SU-DHL-6 (cell line): ENCODE results near the gene BCL2L14.

Experiments used
- H2AFZ ChIP-seq: fragments of 200-600 bp; sonication (generic); 2 replicates; pipeline ENCODE4 v1.6.1; 2014; ENCODE audit warnings: low read depth, mild to moderate bottlenecking, moderate library complexity, mixed read lengths, antibody characterized with exemption, low read length; ENCODE audit not compliant: severe bottlenecking
- H3F3A ChIP-seq: fragments of 200-600 bp; shearing (Covaris generic); 2 replicates; pipeline ENCODE4 v1.6.0; 2016; ENCODE audit warnings: antibody characterized with exemption, mild to moderate bottlenecking; ENCODE audit not compliant: insufficient read depth
- H3K27ac ChIP-seq: fragments of 200-600 bp; sonication (generic); 2 replicates; pipeline ENCODE4 v1.5.1; 2016; ENCODE audit warnings: low read depth, mild to moderate bottlenecking, low read length, moderate library complexity, mixed read lengths
- H3K27me3 ChIP-seq: fragments of 200-600 bp; sonication (generic), shearing (Covaris generic); 2 replicates; pipeline ENCODE4 v1.6.0; 2014; ENCODE audit warnings: mild to moderate bottlenecking, low read length
- H3K36me3 ChIP-seq: fragments of 200-600 bp; sonication (generic); 2 replicates; pipeline ENCODE4 v1.6.1; 2014; ENCODE audit warnings: mild to moderate bottlenecking, low read length, mixed read lengths
- H3K4me2 ChIP-seq: fragments of 300-600, 200-600 bp; shearing (Covaris generic), sonication (generic); 2 replicates; pipeline ENCODE4 v1.6.0; 2014; ENCODE audit warnings: low read length, low read depth, mild to moderate bottlenecking; ENCODE audit not compliant: poor library complexity, severe bottlenecking
- H3K4me3 ChIP-seq: fragments of 200-600 bp; sonication (generic); 2 replicates; pipeline ENCODE4 v1.5.1; 2014; ENCODE audit warnings: antibody characterized with exemption, low read length, mild to moderate bottlenecking, mixed read lengths; ENCODE audit not compliant: insufficient read depth, poor library complexity, severe bottlenecking
- H3K79me2 ChIP-seq: fragments of 200-600 bp; sonication (generic); 2 replicates; pipeline ENCODE4 v1.6.1; 2014; ENCODE audit warnings: mild to moderate bottlenecking, low read length, moderate library complexity; ENCODE audit not compliant: insufficient read depth
- H3K9ac ChIP-seq: fragments of 200-600 bp; sonication (generic); 2 replicates; pipeline ENCODE4 v1.7.0; 2014; ENCODE audit warnings: mild to moderate bottlenecking, low read length
- H3K9me2 ChIP-seq: fragments of 200-600 bp; sonication (generic); replicated peaks from 2 replicates; pipeline ENCODE4 v1.6.1; 2014; ENCODE audit warnings: low read length; ENCODE audit not compliant: insufficient read depth
- H3K9me3 ChIP-seq: fragments of 200-600 bp; sonication (generic); 2 replicates; pipeline ENCODE4 v1.6.1; 2014; ENCODE audit warnings: low read length, mixed read lengths; ENCODE audit not compliant: insufficient read depth
- H4K20me1 ChIP-seq: fragments of 200-600 bp; sonication (generic); 2 replicates; pipeline ENCODE4 v1.6.1; 2014; ENCODE audit warnings: low read depth, mild to moderate bottlenecking, antibody characterized with exemption, low read length, moderate library complexity, mixed read lengths
- CTCF ChIP-seq: fragments of 200-600 bp; sonication (generic); IDR thresholded peaks from one replicate; pipeline ENCODE4 v1.5.1; 2017; ENCODE audit warnings: antibody characterized with exemption, mild to moderate bottlenecking, low read length, moderate library complexity; ENCODE audit not compliant: insufficient read depth, poor library complexity, severe bottlenecking
- EZH2phosphoT487 ChIP-seq: fragments of 200-600 bp; sonication (generic), shearing (Covaris generic); conservative IDR thresholded peaks from 2 replicates; pipeline ENCODE4 v1.6.1; 2018; ENCODE audit warnings: mild to moderate bottlenecking, antibody characterized with exemption, low read length, moderate library complexity, mixed read lengths

BCL2L14 gene

GRCh38 chr12:12068751-12069150, 2.0 kb upstream of the BCL2L14 start:
- no peaks in the 10 kb centered on the region for H4K20me1 ChIP-seq
- no peaks in the 10 kb centered on the region for H3K27me3 ChIP-seq
- no peaks in the 10 kb centered on the region for H3K9me2 ChIP-seq
- H3K4me2 ChIP-seq = no peak overlapping the region
- no peak overlapping the region for H3K9ac ChIP-seq
- TF ChIP-seq CTCF (no peak), EZH2phosphoT487 (no peak)
- H3K27ac ChIP-seq = no peak overlapping the region
- no peaks in the 10 kb centered on the region for H3K79me2 ChIP-seq
- no peaks in the 10 kb centered on the region for H3K36me3 ChIP-seq
- no peaks in the 10 kb centered on the region for H3F3A ChIP-seq
- H3K4me3 ChIP-seq = no peak overlapping the region
- H2AFZ ChIP-seq = no peak overlapping the region
- no peaks in the 10 kb centered on the region for H3K9me3 ChIP-seq

- H3K27ac ChIP-seq = no peak overlapping the region
- H3F3A ChIP-seq = no peaks in the 10 kb centered on the region
- H3K9me3 ChIP-seq = no peaks in the 10 kb centered on the region
- TF ChIP-seq CTCF (no peak), EZH2phosphoT487 (no peak)
- H4K20me1 ChIP-seq = no peaks in the 10 kb centered on the region
- H3K36me3 ChIP-seq = no peaks in the 10 kb centered on the region
- H3K9me2 ChIP-seq = no peaks in the 10 kb centered on the region
- no peak overlapping the region for H3K4me3 ChIP-seq
- H3K9ac ChIP-seq = no peak overlapping the region
- H3K79me2 ChIP-seq = no peaks in the 10 kb centered on the region
- H3K4me2 ChIP-seq = no peak overlapping the region
- H3K27me3 ChIP-seq = no peaks in the 10 kb centered on the region
- no peak overlapping the region for H2AFZ ChIP-seq
These were observed 754 bp upstream of the BCL2L14 start for GRCh38 chr12:12069821-12070548.

- H3K27me3 ChIP-seq = no peaks in the 10 kb centered on the region
- no peak overlapping the region for H3K4me2 ChIP-seq
- no peaks in the 10 kb centered on the region for H3K79me2 ChIP-seq
- H3K4me3 ChIP-seq = no peak overlapping the region
- no peak overlapping the region for H3K27ac ChIP-seq
- H2AFZ ChIP-seq = no peak overlapping the region
- no peak overlapping the region for H3K9ac ChIP-seq
- no peaks in the 10 kb centered on the region for H4K20me1 ChIP-seq
- no peaks in the 10 kb centered on the region for H3K9me3 ChIP-seq
- no peaks in the 10 kb centered on the region for H3K36me3 ChIP-seq
- H3F3A ChIP-seq = no peaks in the 10 kb centered on the region
- no peak for TF ChIP-seq EZH2phosphoT487
- no peak for TF ChIP-seq CTCF
- H3K9me2 ChIP-seq = no peaks in the 10 kb centered on the region
These were observed 1.5 kb downstream of the BCL2L14 start for GRCh38 chr12:12072064-12072760.
